GM23338 (cell line): Measurements from ENCODE around the gene BATF3.

Experiments used
- CREB1 ChIP-seq: fragments of 250-450 bp; sonication (Bioruptor Pico); IDR thresholded peaks from 2 replicates; pipeline ENCODE4 v1.5.0; 2020; ENCODE audit warnings: low read depth, mild to moderate bottlenecking, moderate library complexity
- CTCF ChIP-seq, 2 experiments: fragments of 200-600 bp in 1 of 2; sonication (generic) in 1 of 2; conservative IDR thresholded peaks; 2 replicates each; pipeline versions ENCODE4 v1.5.1 to v1.6.1; 2016 to 2017; ENCODE audit warnings: antibody characterized with exemption in 2 of 2, low read depth in 2 of 2, mild to moderate bottlenecking in 2 of 2, moderate library complexity in 1 of 2
- ETS1 ChIP-seq: IDR thresholded peaks from 2 replicates; pipeline ENCODE4 v1.6.1; 2016; ENCODE audit warnings: antibody characterized with exemption
- EZH2 ChIP-seq: fragments of 200-600 bp; sonication (generic); IDR thresholded peaks from one replicate; pipeline ENCODE4 v1.8.0; 2017; ENCODE audit warnings: antibody characterized with exemption, mild to moderate bottlenecking, low read depth; ENCODE audit not compliant: unreplicated experiment
- EZH2phosphoT487 ChIP-seq: fragments of 200-600 bp; sonication (generic); IDR thresholded peaks from one replicate; pipeline ENCODE4 v1.8.1; 2018; ENCODE audit warnings: antibody characterized with exemption; ENCODE audit not compliant: unreplicated experiment
- JUNB ChIP-seq: IDR thresholded peaks from one replicate; pipeline ENCODE4 v1.6.1; 2016; ENCODE audit warnings: antibody characterized with exemption; ENCODE audit not compliant: unreplicated experiment
- NANOG ChIP-seq: IDR thresholded peaks from 2 replicates; pipeline ENCODE4 v1.6.1; 2016; ENCODE audit warnings: antibody characterized with exemption, borderline replicate concordance
- POLR2AphosphoS5 ChIP-seq: IDR thresholded peaks from 2 replicates; pipeline ENCODE4 v1.6.1; 2016; ENCODE audit warnings: antibody characterized with exemption, low read depth
- STAT1 ChIP-seq: IDR thresholded peaks from one replicate; pipeline ENCODE4 v1.6.1; 2016; ENCODE audit warnings: antibody characterized with exemption; ENCODE audit not compliant: unreplicated experiment
- ZNF114 ChIP-seq: fragments of 250-450 bp; sonication (Bioruptor Pico); IDR thresholded peaks from 2 replicates; pipeline ENCODE4 v1.5.0; 2020; ENCODE audit warnings: mild to moderate bottlenecking, moderate library complexity
- ZNF331 ChIP-seq: fragments of 250-450 bp; sonication (Bioruptor Pico); IDR thresholded peaks from 2 replicates; pipeline ENCODE4 v1.5.0; 2020; ENCODE audit warnings: low read depth, mild to moderate bottlenecking, moderate library complexity
- TF ChIP-seq, protein P1 (sequence below): IDR thresholded peaks from one replicate; pipeline ENCODE4 v1.6.1; 2018; ENCODE audit warnings: antibody characterized with exemption; ENCODE audit not compliant: unreplicated experiment

DNA sequence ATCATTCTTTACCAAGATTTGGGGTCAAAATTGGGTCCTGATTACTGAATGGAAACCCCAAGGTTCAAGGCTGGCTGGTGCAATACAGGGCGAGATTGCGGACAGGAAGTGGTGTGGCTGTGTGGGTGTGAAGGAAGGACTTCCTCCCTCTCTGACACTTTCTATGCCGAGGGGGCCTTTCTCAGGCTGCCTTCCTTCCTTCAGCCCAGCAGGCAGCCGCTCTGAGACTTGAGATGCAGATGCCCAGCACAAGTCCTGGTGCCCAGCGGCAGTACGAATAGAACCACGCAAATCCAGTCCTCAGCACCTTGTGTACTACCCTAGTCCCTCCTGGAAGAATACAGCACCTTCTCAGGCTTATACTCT is 16.3 kb downstream of the BATF3 start:
- TF ChIP-seq CREB1 (no peak), CTCF (conservative IDR thresholded peaks at IDR 0.05; ENCODE audit: low read depth in 2 of 2) (no peak), EZH2 (no peak), POLR2AphosphoS5 (no peak), EZH2phosphoT487 (no peak), ZNF331 (CRISPR knock-in tag) (no peak), ZNF114 (no peak), JUNB (no peak), NANOG (no peak), STAT1 (no peak), ETS1 (no peak)
- TF ChIP-seq, protein P1, sequence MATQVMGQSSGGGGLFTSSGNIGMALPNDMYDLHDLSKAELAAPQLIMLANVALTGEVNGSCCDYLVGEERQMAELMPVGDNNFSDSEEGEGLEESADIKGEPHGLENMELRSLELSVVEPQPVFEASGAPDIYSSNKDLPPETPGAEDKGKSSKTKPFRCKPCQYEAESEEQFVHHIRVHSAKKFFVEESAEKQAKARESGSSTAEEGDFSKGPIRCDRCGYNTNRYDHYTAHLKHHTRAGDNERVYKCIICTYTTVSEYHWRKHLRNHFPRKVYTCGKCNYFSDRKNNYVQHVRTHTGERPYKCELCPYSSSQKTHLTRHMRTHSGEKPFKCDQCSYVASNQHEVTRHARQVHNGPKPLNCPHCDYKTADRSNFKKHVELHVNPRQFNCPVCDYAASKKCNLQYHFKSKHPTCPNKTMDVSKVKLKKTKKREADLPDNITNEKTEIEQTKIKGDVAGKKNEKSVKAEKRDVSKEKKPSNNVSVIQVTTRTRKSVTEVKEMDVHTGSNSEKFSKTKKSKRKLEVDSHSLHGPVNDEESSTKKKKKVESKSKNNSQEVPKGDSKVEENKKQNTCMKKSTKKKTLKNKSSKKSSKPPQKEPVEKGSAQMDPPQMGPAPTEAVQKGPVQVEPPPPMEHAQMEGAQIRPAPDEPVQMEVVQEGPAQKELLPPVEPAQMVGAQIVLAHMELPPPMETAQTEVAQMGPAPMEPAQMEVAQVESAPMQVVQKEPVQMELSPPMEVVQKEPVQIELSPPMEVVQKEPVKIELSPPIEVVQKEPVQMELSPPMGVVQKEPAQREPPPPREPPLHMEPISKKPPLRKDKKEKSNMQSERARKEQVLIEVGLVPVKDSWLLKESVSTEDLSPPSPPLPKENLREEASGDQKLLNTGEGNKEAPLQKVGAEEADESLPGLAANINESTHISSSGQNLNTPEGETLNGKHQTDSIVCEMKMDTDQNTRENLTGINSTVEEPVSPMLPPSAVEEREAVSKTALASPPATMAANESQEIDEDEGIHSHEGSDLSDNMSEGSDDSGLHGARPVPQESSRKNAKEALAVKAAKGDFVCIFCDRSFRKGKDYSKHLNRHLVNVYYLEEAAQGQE = no peak
